ENCODE results near the gene THEM4.

- TF ChIP-seq, protein P1, sequence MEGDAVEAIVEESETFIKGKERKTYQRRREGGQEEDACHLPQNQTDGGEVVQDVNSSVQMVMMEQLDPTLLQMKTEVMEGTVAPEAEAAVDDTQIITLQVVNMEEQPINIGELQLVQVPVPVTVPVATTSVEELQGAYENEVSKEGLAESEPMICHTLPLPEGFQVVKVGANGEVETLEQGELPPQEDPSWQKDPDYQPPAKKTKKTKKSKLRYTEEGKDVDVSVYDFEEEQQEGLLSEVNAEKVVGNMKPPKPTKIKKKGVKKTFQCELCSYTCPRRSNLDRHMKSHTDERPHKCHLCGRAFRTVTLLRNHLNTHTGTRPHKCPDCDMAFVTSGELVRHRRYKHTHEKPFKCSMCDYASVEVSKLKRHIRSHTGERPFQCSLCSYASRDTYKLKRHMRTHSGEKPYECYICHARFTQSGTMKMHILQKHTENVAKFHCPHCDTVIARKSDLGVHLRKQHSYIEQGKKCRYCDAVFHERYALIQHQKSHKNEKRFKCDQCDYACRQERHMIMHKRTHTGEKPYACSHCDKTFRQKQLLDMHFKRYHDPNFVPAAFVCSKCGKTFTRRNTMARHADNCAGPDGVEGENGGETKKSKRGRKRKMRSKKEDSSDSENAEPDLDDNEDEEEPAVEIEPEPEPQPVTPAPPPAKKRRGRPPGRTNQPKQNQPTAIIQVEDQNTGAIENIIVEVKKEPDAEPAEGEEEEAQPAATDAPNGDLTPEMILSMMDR (IDR thresholded peaks at IDR 0.05), result no peak
- TF ChIP-seq POLR2A (IDR thresholded peaks at IDR 0.05), result no peak
These were observed 15.6 kb upstream of the THEM4 start for GRCh38 chr1:151924691-151925587.

All from heart left ventricle (tissue), 13 donors.